Mesenchymal stem cell (in vitro differentiated cells and primary cell): ENCODE results near the gene SETD2.
"Not testable (repeated sequence)": the region's sequence is repeated elsewhere in the genome, so short reads cannot be mapped to it uniquely, and the experiment has no call there.

Source experiments
- DNase-seq: peaks from one replicate; pipeline ENCODE4 v3.0.0-alpha.2; 2013
- H2AFZ ChIP-seq: one replicate; pipeline ENCODE4 v1.6.1; 2013; ENCODE audit warnings: low read depth, mild to moderate bottlenecking, control low read depth, inconsistent platforms, low read length, moderate library complexity
- H2AK5ac ChIP-seq: 2 replicates; pipeline ENCODE4 v1.6.1; 2013; ENCODE audit warnings: low read length, moderate library complexity, mild to moderate bottlenecking, inconsistent platforms; ENCODE audit not compliant: severe bottlenecking
- H2BK120ac ChIP-seq: one replicate; pipeline ENCODE4 v1.6.1; 2013; ENCODE audit warnings: low read depth, mild to moderate bottlenecking, inconsistent platforms, low read length, moderate library complexity
- H2BK12ac ChIP-seq, 2 experiments: one replicate each; pipeline ENCODE4 v1.6.1; 2013; ENCODE audit warnings: inconsistent platforms in 2 of 2, low read length in 2 of 2, mild to moderate bottlenecking in 2 of 2, moderate library complexity in 2 of 2, control low read depth in 1 of 2
- H2BK15ac ChIP-seq: one replicate; pipeline ENCODE4 v1.6.1; 2013; ENCODE audit warnings: mild to moderate bottlenecking, low read depth, inconsistent platforms; ENCODE audit not compliant: poor library complexity, severe bottlenecking
- H2BK5ac ChIP-seq: 2 replicates; pipeline ENCODE4 v1.6.1; 2013; ENCODE audit warnings: low read depth, mild to moderate bottlenecking, low read length, control low read depth, inconsistent platforms; ENCODE audit not compliant: poor library complexity, severe bottlenecking
- H3K14ac ChIP-seq, 2 experiments: one replicate each; pipeline ENCODE4 v1.6.1; 2013; ENCODE audit warnings: inconsistent platforms in 2 of 2, low read length in 2 of 2, control low read depth in 1 of 2, mild to moderate bottlenecking in 1 of 2, moderate library complexity in 1 of 2
- H3K18ac ChIP-seq, 2 experiments: one replicate each; pipeline ENCODE4 v1.6.1; 2013; ENCODE audit warnings: inconsistent platforms in 2 of 2, low read length in 2 of 2, control low read depth in 1 of 2, low read depth in 1 of 2, mild to moderate bottlenecking in 1 of 2
- H3K23ac ChIP-seq, 2 experiments: one replicate each; pipeline ENCODE4 v1.6.1; 2013; ENCODE audit warnings: inconsistent platforms in 2 of 2, low read length in 2 of 2, mild to moderate bottlenecking in 2 of 2, moderate library complexity in 2 of 2, control low read depth in 1 of 2
- H3K27ac ChIP-seq: 2 replicates; pipeline ENCODE4 v1.5.1; 2013; ENCODE audit warnings: mild to moderate bottlenecking, moderate library complexity, low read length, control low read depth, inconsistent platforms; ENCODE audit not compliant: poor library complexity, severe bottlenecking
- H3K27me3 ChIP-seq, 2 experiments: 2 replicates each; pipeline versions ENCODE4 v1.6.1 to v1.7.0; 2013; ENCODE audit warnings: low read length in 2 of 2, mild to moderate bottlenecking in 2 of 2, moderate library complexity in 2 of 2, control low read depth in 1 of 2, inconsistent platforms in 1 of 2; ENCODE audit not compliant: control insufficient read depth in 1 of 2, insufficient read depth in 1 of 2
- H3K36me3 ChIP-seq, 2 experiments: 2 replicates each; pipeline versions ENCODE4 v1.6.1 to v1.7.0; 2013; ENCODE audit warnings: low read length in 2 of 2, control low read depth in 1 of 2, inconsistent platforms in 1 of 2, low read depth in 1 of 2, mild to moderate bottlenecking in 1 of 2; ENCODE audit not compliant: insufficient read depth in 2 of 2, control insufficient read depth in 1 of 2
- H3K4ac ChIP-seq, 2 experiments: one replicate each; pipeline ENCODE4 v1.6.1; 2013; ENCODE audit warnings: inconsistent platforms in 2 of 2, low read length in 2 of 2, mild to moderate bottlenecking in 2 of 2, moderate library complexity in 2 of 2, control low read depth in 1 of 2, low read depth in 1 of 2
- H3K4me1 ChIP-seq: 2 replicates; pipeline ENCODE4 v1.6.1; 2013; ENCODE audit warnings: low read depth, low read length, control low read depth; ENCODE audit not compliant: control insufficient read depth, insufficient read depth
- H3K4me2 ChIP-seq: 2 replicates; pipeline ENCODE4 v1.6.1; 2013; ENCODE audit warnings: low read length, mild to moderate bottlenecking, inconsistent platforms; ENCODE audit not compliant: poor library complexity, severe bottlenecking
- H3K4me3 ChIP-seq, 2 experiments: 2 replicates each; pipeline versions ENCODE4 v1.5.1 to v1.7.0; 2013; ENCODE audit warnings: low read length in 2 of 2, mild to moderate bottlenecking in 2 of 2, control low read depth in 1 of 2, low read depth in 1 of 2; ENCODE audit not compliant: insufficient read depth in 1 of 2
- H3K79me1 ChIP-seq: replicated peaks from 2 replicates; pipeline ENCODE4 v1.6.1; 2013; ENCODE audit warnings: mild to moderate bottlenecking, control low read depth, low read length, inconsistent platforms; ENCODE audit not compliant: poor library complexity, severe bottlenecking
- H3K9ac ChIP-seq: 2 replicates; pipeline ENCODE4 v1.7.0; 2013; ENCODE audit warnings: mild to moderate bottlenecking, low read length, moderate library complexity
- H3K9me3 ChIP-seq: 2 replicates; pipeline ENCODE4 v1.7.0; 2013; ENCODE audit warnings: mild to moderate bottlenecking, low read length; ENCODE audit not compliant: control insufficient read depth
- H4K8ac ChIP-seq: one replicate; pipeline ENCODE4 v1.6.1; 2013; ENCODE audit warnings: inconsistent platforms, mild to moderate bottlenecking, low read length, moderate library complexity
- H4K91ac ChIP-seq: one replicate; pipeline ENCODE4 v1.6.1; 2013; ENCODE audit warnings: mild to moderate bottlenecking, low read length, inconsistent platforms
- WGBS: methylation state at CpG from one replicate; pipeline ENCODE4 v1.1.7; 2013; ENCODE audit warnings: mixed read lengths; 5-methylcytosine and 5-hydroxymethylcytosine counted together

The SETD2 gene

GRCh38 chr3:47115524-47115923 is 48.4 kb downstream of the SETD2 start:
- H3K18ac ChIP-seq, H2BK15ac ChIP-seq, H4K91ac ChIP-seq, H2BK120ac ChIP-seq, H3K4me1 ChIP-seq, H3K27ac ChIP-seq, H3K27me3 ChIP-seq, H3K9me3 ChIP-seq, H4K8ac ChIP-seq, H2BK12ac ChIP-seq, H3K14ac ChIP-seq, H3K4me3 ChIP-seq, H2BK5ac ChIP-seq, DNase-seq, H2AFZ ChIP-seq, H3K23ac ChIP-seq, H3K4me2 ChIP-seq, H3K4ac ChIP-seq, H2AK5ac ChIP-seq, H3K9ac ChIP-seq: not testable (repeated sequence)
- Histone ChIP-seq H3K36me3 (peaks cover 16 to 84% of the 10 kb centered on the region in 2 experiments), H3K79me1 (peaks cover 13% of the 10 kb centered on the region)
- 100% methylated on average over 1 of the region's 2 CpGs for WGBS

GRCh38 chr3:47113669-47114365 is 50.1 kb downstream of the SETD2 start:
- no peak overlapping the region for H2AFZ ChIP-seq
- no peak overlapping the region for H3K4ac ChIP-seq
- no peak overlapping the region for H4K8ac ChIP-seq
- no peak overlapping the region for H3K4me2 ChIP-seq
- peaks cover 11% of the 10 kb centered on the region for H3K4me1 ChIP-seq
- H3K27me3 ChIP-seq: no peaks in the 10 kb centered on the region
- H3K9ac ChIP-seq: peak overlapping the region; percentile 22
- no peak overlapping the region for H3K14ac ChIP-seq
- no peak overlapping the region for H3K18ac ChIP-seq
- no peaks in the 10 kb centered on the region for H3K9me3 ChIP-seq
- no peak overlapping the region for H4K91ac ChIP-seq
- no peak overlapping the region for H2BK120ac ChIP-seq
- H2BK15ac ChIP-seq: no peak overlapping the region
- peak; percentile 43 for DNase-seq
- peaks cover 20 to 84% of the 10 kb centered on the region in 2 experiments for H3K36me3 ChIP-seq
- H3K4me3 ChIP-seq: no peak overlapping the region
- no peak overlapping the region for H2BK12ac ChIP-seq
- peaks cover 15% of the 10 kb centered on the region for H3K79me1 ChIP-seq
- 55% methylated on average over 3 of the region's 5 CpGs for WGBS
- no peak overlapping the region for H2AK5ac ChIP-seq
- H3K23ac ChIP-seq: no peak overlapping the region
- H3K27ac ChIP-seq: peak overlapping the region; percentile 46
- H2BK5ac ChIP-seq: no peak overlapping the region

GRCh38 chr3:47112997-47113396 is 50.9 kb downstream of the SETD2 start:
- Histone ChIP-seq H3K4me1 (peaks cover 11% of the 10 kb centered on the region), H2BK12ac (no peak overlapping the region), H3K27me3 (no peaks in the 10 kb centered on the region), H3K14ac (no peak overlapping the region), H2AFZ (no peak overlapping the region), H3K36me3 (peaks cover 20 to 86% of the 10 kb centered on the region in 2 experiments), H3K79me1 (peaks cover 15% of the 10 kb centered on the region), H2BK15ac (no peak overlapping the region), H3K4me2 (no peak overlapping the region), H3K27ac (no peak overlapping the region), H3K4me3 (no peak overlapping the region), H4K8ac (no peak overlapping the region), H4K91ac (no peak overlapping the region), H2AK5ac (no peak overlapping the region), H3K18ac (no peak overlapping the region), H3K4ac (no peak overlapping the region), H2BK5ac (no peak overlapping the region), H2BK120ac (no peak overlapping the region), H3K9ac (no peak overlapping the region), H3K9me3 (no peaks in the 10 kb centered on the region), H3K23ac (no peak overlapping the region)
- no peak for DNase-seq
- WGBS: 100% methylated on average over 2 of the region's 2 CpGs

GRCh38 chr3:47109393-47109792 is 54.5 kb downstream of the SETD2 start:
- DNase-seq: no peak
- WGBS: 96% methylated on average over 8 of the region's 9 CpGs
- peaks cover 20% of the 10 kb centered on the region for H3K79me1 ChIP-seq
- H2AK5ac ChIP-seq: peak overlapping the region; percentile 52
- H2AFZ ChIP-seq: no peak overlapping the region
- no peak overlapping the region for H3K4me3 ChIP-seq
- no peak overlapping the region for H2BK12ac ChIP-seq
- no peak overlapping the region for H3K18ac ChIP-seq
- H3K4me2 ChIP-seq: no peak overlapping the region
- no peak overlapping the region for H3K9ac ChIP-seq
- H3K9me3 ChIP-seq: no peaks in the 10 kb centered on the region
- peaks cover 8% of the 10 kb centered on the region for H3K4me1 ChIP-seq
- H4K8ac ChIP-seq: no peak overlapping the region
- H2BK120ac ChIP-seq: no peak overlapping the region
- H3K27ac ChIP-seq: peak overlapping the region; percentile 36
- H3K36me3 ChIP-seq: peaks cover 17 to 68% of the 10 kb centered on the region in 2 experiments
- H2BK5ac ChIP-seq: no peak overlapping the region
- H3K27me3 ChIP-seq: no peaks in the 10 kb centered on the region
- H3K23ac ChIP-seq: no peak overlapping the region
- H3K14ac ChIP-seq: no peak overlapping the region
- no peak overlapping the region for H4K91ac ChIP-seq
- H2BK15ac ChIP-seq: no peak overlapping the region
- H3K4ac ChIP-seq: no peak overlapping the region
